T follicular helper cell (primary cell): ENCODE results near the gene GRK6.
"Not testable (repeated sequence)": the region's sequence is repeated elsewhere in the genome, so short reads cannot be mapped to it uniquely, and the experiment has no call there.

Source experiments
- DNase-seq: peaks from one replicate; pipeline ENCODE4 v3.0.0-alpha.2; 2020; ENCODE audit warnings: low read depth

GRK6 gene

DNA sequence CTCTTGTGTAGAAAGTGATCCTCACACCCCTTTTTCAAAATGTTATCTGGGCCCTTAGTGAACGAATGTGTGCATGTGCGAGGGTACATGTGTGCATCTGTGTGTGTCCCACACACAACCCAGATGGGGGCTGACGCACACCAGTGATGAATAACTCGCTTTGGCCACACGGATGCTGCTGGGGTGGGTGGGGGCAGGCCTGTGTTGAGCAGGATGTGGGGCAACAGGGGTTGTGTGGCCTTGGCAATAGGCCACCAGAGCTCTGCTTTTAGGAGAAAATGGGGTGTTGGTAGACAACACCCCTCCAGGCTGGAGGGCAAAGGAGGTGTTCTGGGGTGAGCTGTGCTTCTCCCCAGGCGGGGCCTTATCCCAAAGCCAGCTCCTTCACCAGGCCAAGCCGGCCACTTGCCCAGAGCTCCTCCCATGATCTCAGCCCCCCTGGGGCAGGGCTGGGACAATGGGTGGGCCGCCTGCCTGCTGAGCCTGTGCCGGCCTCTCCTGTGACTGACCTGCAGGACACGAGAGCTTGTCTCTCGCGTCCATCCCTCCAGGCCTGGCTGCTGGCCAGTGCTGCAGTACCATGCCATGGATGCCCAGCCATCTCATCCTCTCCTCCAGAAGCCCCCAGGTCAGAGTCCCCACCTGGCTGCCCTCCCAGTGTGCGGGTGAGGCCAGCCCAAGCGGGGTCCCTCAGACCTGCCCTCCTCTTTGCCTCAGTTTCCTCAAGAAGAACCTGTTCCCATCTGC lies 45.3 kb downstream of the GRK6 start:
- no peak for DNase-seq

- DNase-seq, result no peak
Observed at GRCh38 chr5:177472460-177473442, 46.3 kb downstream of the GRK6 start.

DNA sequence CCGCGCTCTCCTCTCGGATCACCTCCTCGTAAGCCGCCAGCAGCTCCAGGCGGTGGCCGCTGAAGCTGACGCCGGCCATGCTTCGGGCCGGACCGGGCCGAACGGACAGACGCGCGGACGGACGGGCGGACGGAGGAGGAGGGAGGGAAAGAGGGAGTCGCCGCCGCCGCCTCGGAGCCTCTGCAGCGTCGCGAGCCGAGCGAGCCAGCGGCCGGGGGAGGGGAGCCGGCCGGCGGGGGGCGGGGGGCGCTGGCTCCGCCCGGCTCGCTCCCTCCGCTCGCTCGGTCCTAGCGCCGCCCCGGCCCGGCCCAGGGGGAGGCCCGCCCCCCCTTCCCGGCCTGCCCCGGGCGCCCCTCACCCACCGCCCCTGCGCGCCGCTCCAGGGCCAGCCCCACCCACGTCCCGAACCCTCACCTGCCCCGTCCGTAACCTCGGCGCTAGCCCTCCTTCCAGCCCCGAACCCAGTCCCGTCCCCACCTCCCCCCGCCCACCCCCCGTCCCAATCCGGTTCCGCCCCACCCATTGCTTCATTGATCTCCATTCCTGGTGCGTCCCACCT lies 47.0 kb downstream of the GRK6 start, which contains the start of gene DBN1:
TSS of gene DBN1 (minus strand) at position 192 of the 559 bp plus-strand sequence. CDS start at position 79, 113 bp downstream.
- DNase-seq, result no peak

- DNase-seq, result no peak
Observed at GRCh38 chr5:177474002-177474476, 47.6 kb downstream of the GRK6 start.

GRCh38 chr5:177474846-177475562 lies 48.5 kb downstream of the GRK6 start:
- no peak for DNase-seq

GRCh38 chr5:177475563-177476427 lies 49.3 kb downstream of the GRK6 start:
- no peak for DNase-seq

DNA sequence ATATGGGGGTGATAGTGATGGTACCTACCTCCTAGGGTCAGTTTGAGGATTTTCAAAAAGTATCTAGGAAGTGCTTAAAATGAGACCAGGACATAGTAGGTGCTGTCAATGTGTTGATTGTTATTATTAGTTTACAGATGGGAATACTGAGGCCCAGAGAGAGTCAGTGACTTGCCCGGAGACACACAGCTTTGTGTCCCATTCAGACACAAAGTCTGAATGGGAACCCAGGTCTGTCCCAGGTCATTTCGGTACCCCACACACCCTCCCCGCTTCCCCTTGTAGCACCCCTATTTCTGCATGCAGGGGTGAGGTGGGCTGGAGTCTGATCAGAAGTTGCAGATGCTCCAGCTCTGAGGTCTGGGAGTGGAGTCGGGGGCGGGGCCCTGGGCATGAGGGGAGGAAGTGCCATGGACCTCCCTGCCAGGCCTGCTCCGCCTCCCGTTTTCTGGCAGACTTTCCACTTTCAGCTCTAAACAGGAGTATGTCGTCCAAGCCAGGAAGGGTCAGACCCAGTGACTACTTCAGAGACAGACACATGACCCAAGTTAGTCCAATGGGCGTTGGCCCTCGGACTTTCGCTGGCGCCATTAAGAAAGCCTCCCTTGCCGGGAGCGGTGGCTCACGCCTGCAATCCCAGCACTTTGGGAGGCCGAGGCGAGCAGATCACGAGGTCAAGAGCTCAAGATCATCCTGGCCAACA lies 50.2 kb downstream of the GRK6 start:
- DNase-seq, result no peak

DNA sequence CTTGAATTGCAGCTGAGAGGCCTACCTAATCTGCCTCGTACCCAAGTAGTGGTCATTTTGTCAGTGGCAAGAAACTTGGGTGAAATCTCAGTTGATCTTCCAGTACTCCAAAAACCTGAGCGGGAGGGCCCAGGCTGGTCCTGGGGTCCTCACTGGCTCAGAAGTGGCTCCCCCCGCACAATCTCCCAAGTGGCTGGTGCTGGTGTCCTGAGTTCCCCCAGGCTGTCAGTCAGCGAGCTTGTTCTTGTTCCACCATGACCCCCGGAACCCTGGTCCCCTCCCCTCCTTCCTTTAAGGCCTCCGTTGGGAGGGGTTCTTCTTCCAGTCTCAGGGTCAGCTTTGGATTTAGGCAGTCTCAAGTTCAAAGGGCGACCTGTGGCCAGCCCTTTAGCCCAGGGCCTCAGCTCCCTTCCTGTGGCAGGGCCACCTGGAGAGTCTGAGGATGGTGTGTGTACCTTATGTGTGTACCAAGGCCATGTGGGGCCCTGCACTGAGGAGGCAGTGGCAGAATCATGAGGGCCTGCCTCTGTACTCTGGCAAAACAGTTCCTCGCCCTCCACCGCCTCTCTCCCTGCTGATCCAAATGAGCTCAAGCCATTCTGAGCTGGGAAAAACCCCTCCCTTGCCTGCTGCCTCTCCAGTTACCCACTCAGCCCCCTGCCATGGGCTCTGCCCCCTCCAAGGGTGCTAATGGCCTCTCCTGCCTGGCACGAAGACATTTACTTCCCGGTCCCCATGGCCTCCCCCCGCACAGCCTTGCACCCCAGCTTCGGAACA lies 51.4 kb downstream of the GRK6 start:
- DNase-seq, result no peak

GRCh38 chr5:177478711-177479646 lies 52.5 kb downstream of the GRK6 start:
- DNase-seq, result no peak

DNA sequence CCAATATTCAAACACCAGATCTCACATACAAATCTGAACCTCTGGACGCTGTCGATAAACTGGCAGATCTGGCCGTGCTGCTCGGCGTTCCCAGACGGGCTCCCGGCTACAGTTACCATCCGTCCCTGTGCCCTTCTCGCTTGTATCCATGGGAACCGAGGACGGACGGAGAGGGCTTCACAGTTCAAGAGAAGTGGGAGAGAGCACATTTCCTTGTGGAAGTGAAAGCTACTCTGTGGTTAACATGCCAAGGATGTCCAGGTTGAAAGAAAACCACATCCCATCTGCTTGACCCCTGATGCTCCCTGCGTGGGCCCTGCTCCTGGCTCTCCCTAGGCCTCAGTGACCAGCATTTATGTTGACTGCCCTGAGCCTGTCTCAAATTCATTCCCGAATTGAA lies 53.3 kb downstream of the GRK6 start:
- DNase-seq, result no peak

DNA sequence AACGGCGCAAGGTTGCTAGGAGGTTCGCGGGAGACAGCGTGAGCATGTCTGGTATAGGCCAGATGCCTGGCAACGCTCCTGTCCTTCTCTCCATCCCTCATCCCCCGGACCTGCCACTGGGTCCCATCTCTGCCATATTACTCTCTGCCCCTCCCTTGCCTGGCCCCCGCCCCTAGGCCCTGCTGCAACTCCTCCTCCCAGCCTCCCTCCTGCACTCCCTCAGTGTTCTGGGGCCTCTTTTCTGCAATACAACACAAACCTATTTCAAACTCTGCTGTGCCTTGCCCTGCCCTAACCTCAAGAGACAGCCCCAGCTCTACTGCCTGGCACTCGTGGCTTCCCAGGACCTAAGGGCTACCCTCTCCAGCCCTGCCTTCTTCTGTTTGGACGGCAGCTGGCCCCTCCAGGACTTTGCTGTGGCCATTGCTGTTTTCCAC lies 55.9 kb downstream of the GRK6 start:
- DNase-seq, result no peak

GRCh38 chr5:177483042-177483441 lies 56.6 kb downstream of the GRK6 start:
- DNase-seq, result no peak

DNA sequence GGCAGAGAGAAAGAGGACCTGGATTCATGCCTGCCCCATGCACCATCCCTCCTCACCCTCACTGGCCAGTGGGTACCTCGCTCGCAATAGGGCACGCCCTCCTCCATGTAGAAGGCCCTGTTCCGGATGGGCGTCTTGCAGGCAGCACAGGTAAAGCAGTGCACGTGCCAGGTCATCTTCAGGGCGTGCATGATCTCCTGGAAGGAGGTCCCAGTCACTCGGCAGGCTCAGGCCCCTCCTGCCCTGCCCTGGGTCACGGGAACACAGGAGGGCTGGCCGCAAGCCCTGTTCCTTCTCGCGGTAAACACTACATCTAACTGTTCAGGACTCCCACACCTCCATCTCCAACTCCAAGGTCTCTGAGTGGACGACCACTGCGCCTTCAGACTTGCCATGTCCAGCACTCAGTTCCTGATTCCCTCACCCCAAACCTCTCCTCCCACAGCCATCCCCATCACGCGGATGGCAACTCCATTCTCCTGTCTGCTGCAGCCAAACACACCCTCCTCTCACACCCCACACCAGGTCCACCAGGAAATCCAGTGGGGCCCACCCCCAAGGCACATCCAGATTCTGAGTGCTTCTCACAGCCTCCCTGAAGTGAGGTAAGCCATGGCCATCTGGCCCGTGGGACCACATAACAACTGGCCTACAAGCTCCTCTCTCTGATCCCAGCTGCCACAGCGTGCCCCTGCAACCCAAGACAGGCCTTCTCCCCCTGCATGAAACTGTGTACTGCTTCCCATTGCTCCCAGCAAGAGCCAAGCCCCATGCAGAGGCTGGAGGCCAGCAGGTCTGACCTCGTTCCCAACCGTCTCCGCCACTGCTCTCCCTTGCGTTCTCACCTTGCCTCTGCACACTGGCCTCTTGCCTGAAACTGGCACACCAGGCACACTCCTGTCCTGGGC lies 57.8 kb downstream of the GRK6 start:
- DNase-seq, result no peak

DNA sequence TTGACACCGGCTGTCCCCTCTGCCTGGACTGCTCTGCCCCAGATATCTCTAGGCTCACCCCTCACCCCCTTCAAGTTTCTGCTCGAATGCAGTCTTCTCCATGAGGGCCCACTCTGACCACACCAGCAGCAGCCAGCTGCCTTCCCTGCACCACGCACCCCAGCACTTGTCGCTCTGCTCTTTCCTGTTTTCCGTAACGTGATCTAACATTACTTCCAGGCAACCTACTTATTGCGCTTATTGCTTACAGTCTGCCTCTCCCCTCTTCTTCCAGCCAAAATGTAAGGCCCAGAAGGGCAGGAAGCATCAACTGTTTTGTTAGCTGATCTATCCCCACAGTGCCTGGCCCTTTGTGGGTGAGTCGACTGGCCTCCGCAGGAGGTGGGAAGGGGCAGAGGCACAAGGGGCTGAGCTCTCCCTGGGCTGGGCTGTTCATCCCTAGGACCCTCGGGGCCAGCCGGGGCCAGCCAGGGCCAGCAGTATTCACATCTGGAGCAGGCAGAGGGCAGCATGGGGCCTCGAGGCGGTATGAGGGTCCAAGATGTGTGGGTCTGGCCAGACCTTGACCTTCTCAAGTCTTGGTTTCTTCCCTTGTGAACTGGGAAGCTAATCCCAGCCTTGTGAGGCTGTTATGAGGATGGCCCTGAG lies 58.5 kb downstream of the GRK6 start:
- DNase-seq, result no peak

DNA sequence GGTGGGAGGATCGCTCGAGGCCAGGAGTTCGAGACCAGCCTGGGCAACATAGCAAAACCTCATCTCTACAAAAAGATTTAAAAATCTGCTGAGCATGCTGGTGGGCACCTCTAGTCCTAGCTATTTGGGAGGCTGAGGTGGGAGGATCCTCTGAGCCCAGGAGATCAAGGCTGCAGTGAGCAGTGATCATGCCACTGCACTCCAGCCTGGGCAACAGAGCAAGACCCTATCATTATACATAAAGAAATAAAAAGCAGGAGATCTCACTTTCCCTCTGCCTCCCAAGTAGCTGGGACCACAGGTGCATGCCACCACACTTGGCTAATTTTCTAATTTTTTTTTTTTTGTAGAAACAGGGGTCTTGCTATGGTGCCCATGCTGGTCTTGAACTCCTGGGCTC lies 59.3 kb downstream of the GRK6 start:
- not testable (repeated sequence) for DNase-seq

- no peak for DNase-seq
Observed at GRCh38 chr5:177486256-177486655, 59.8 kb downstream of the GRK6 start.
